ENCODE results near the gene DAB2IP.
"Not testable (repeated sequence)": the region's sequence is repeated elsewhere in the genome, so short reads cannot be mapped to it uniquely, and the experiment has no call there.

DAB2IP gene

GRCh38 chr9:121785673-121786542 lies 134.5 kb downstream of the DAB2IP start:
- H3K9me3 ChIP-seq (ENCODE audit: control insufficient read depth, low read length), result no peaks in the 10 kb centered on the region
- no peaks in the 10 kb centered on the region for H3K4me1 ChIP-seq (ENCODE audit: control insufficient read depth, insufficient read depth, low read length, poor library complexity, severe bottlenecking)
- DNase-seq, result no peak
- H3K27ac ChIP-seq (ENCODE audit: insufficient read depth, low read length, poor library complexity, severe bottlenecking), result no peak overlapping the region
- H3K36me3 ChIP-seq (ENCODE audit: control insufficient read depth, insufficient read depth, low read length), result no peaks in the 10 kb centered on the region
- H3K27me3 ChIP-seq (replicated peaks; ENCODE audit: control insufficient read depth, insufficient read depth, low read length, poor library complexity, severe bottlenecking), result no peaks in the 10 kb centered on the region
- H3K4me3 ChIP-seq (ENCODE audit: insufficient read depth, low read depth, low read length, poor library complexity, severe bottlenecking), result no peak overlapping the region

- no peak overlapping the region for H3K27ac ChIP-seq (ENCODE audit: insufficient read depth, low read length, poor library complexity, severe bottlenecking)
- no peaks in the 10 kb centered on the region for H3K9me3 ChIP-seq (ENCODE audit: control insufficient read depth, low read length)
- no peaks in the 10 kb centered on the region for H3K4me1 ChIP-seq (ENCODE audit: control insufficient read depth, insufficient read depth, low read length, poor library complexity, severe bottlenecking)
- H3K27me3 ChIP-seq (replicated peaks; ENCODE audit: control insufficient read depth, insufficient read depth, low read length, poor library complexity, severe bottlenecking), result no peaks in the 10 kb centered on the region
- DNase-seq, result no peak
- H3K36me3 ChIP-seq (ENCODE audit: control insufficient read depth, insufficient read depth, low read length), result no peaks in the 10 kb centered on the region
- H3K4me3 ChIP-seq (ENCODE audit: insufficient read depth, low read depth, low read length, poor library complexity, severe bottlenecking), result no peak overlapping the region
Measured at GRCh38 chr9:121786543-121786948, 135.1 kb downstream of the DAB2IP start.

- no peak for DNase-seq
- H3K9me3 ChIP-seq (ENCODE audit: control insufficient read depth, low read length), result no peaks in the 10 kb centered on the region
Measured at GRCh38 chr9:121786998-121787422, 135.6 kb downstream of the DAB2IP start.

GRCh38 chr9:121788686-121789366 lies 137.4 kb downstream of the DAB2IP start:
- H3K27me3 ChIP-seq (replicated peaks; ENCODE audit: control insufficient read depth, insufficient read depth, low read length, poor library complexity, severe bottlenecking), result no peaks in the 10 kb centered on the region
- DNase-seq, result no peak
- no peaks in the 10 kb centered on the region for H3K9me3 ChIP-seq (ENCODE audit: control insufficient read depth, low read length)
- no peaks in the 10 kb centered on the region for H3K4me1 ChIP-seq (ENCODE audit: control insufficient read depth, insufficient read depth, low read length, poor library complexity, severe bottlenecking)
- H3K4me3 ChIP-seq (ENCODE audit: insufficient read depth, low read depth, low read length, poor library complexity, severe bottlenecking), result no peak overlapping the region
- H3K27ac ChIP-seq (ENCODE audit: insufficient read depth, low read length, poor library complexity, severe bottlenecking), result no peak overlapping the region
- no peaks in the 10 kb centered on the region for H3K36me3 ChIP-seq (ENCODE audit: control insufficient read depth, insufficient read depth, low read length)

More at GRCh38 chr9:121786998-121787422, 135.6 kb downstream of the DAB2IP start:
- no peaks in the 10 kb centered on the region for H3K27me3 ChIP-seq (replicated peaks; ENCODE audit: control insufficient read depth, insufficient read depth, low read length, poor library complexity, severe bottlenecking)
- H3K27ac ChIP-seq (ENCODE audit: insufficient read depth, low read length, poor library complexity, severe bottlenecking), result no peak overlapping the region
- H3K36me3 ChIP-seq (ENCODE audit: control insufficient read depth, insufficient read depth, low read length), result no peaks in the 10 kb centered on the region
- H3K4me1 ChIP-seq (ENCODE audit: control insufficient read depth, insufficient read depth, low read length, poor library complexity, severe bottlenecking), result no peaks in the 10 kb centered on the region
- H3K4me3 ChIP-seq (ENCODE audit: insufficient read depth, low read depth, low read length, poor library complexity, severe bottlenecking), result no peak overlapping the region

GRCh38 chr9:121790841-121791240 lies 139.4 kb downstream of the DAB2IP start:
- Histone ChIP-seq H3K27me3 (replicated peaks; ENCODE audit: control insufficient read depth, insufficient read depth, low read length, poor library complexity, severe bottlenecking) (no peaks in the 10 kb centered on the region), H3K27ac (ENCODE audit: insufficient read depth, low read length, poor library complexity, severe bottlenecking) (no peak overlapping the region), H3K4me1 (ENCODE audit: control insufficient read depth, insufficient read depth, low read length, poor library complexity, severe bottlenecking) (no peaks in the 10 kb centered on the region), H3K9me3 (ENCODE audit: control insufficient read depth, low read length) (no peaks in the 10 kb centered on the region), H3K4me3 (ENCODE audit: insufficient read depth, low read depth, low read length, poor library complexity, severe bottlenecking) (no peak overlapping the region), H3K36me3 (ENCODE audit: control insufficient read depth, insufficient read depth, low read length) (no peaks in the 10 kb centered on the region)
- DNase-seq, result no peak

GRCh38 chr9:121792476-121792875 lies 141.0 kb downstream of the DAB2IP start:
- not testable (repeated sequence) for H3K9me3 ChIP-seq (ENCODE audit: control insufficient read depth, low read length); DNase-seq; H3K4me3 ChIP-seq (ENCODE audit: insufficient read depth, low read depth, low read length, poor library complexity, severe bottlenecking); H3K27me3 ChIP-seq (replicated peaks; ENCODE audit: control insufficient read depth, insufficient read depth, low read length, poor library complexity, severe bottlenecking); H3K27ac ChIP-seq (ENCODE audit: insufficient read depth, low read length, poor library complexity, severe bottlenecking); H3K36me3 ChIP-seq (ENCODE audit: control insufficient read depth, insufficient read depth, low read length); H3K4me1 ChIP-seq (ENCODE audit: control insufficient read depth, insufficient read depth, low read length, poor library complexity, severe bottlenecking)

- H3K27me3 ChIP-seq (replicated peaks; ENCODE audit: control insufficient read depth, insufficient read depth, low read length, poor library complexity, severe bottlenecking); H3K4me1 ChIP-seq (ENCODE audit: control insufficient read depth, insufficient read depth, low read length, poor library complexity, severe bottlenecking); H3K4me3 ChIP-seq (ENCODE audit: insufficient read depth, low read depth, low read length, poor library complexity, severe bottlenecking); H3K27ac ChIP-seq (ENCODE audit: insufficient read depth, low read length, poor library complexity, severe bottlenecking); DNase-seq; H3K36me3 ChIP-seq (ENCODE audit: control insufficient read depth, insufficient read depth, low read length); H3K9me3 ChIP-seq (ENCODE audit: control insufficient read depth, low read length): not testable (repeated sequence)
Measured at GRCh38 chr9:121794334-121794733, 142.9 kb downstream of the DAB2IP start.

- no peak overlapping the region for H3K27ac ChIP-seq (ENCODE audit: insufficient read depth, low read length, poor library complexity, severe bottlenecking)
- H3K4me1 ChIP-seq (ENCODE audit: control insufficient read depth, insufficient read depth, low read length, poor library complexity, severe bottlenecking), result no peaks in the 10 kb centered on the region
- no peaks in the 10 kb centered on the region for H3K9me3 ChIP-seq (ENCODE audit: control insufficient read depth, low read length)
- no peak for DNase-seq
- no peaks in the 10 kb centered on the region for H3K27me3 ChIP-seq (replicated peaks; ENCODE audit: control insufficient read depth, insufficient read depth, low read length, poor library complexity, severe bottlenecking)
- no peak overlapping the region for H3K4me3 ChIP-seq (ENCODE audit: insufficient read depth, low read depth, low read length, poor library complexity, severe bottlenecking)
- no peaks in the 10 kb centered on the region for H3K36me3 ChIP-seq (ENCODE audit: control insufficient read depth, insufficient read depth, low read length)
Measured at GRCh38 chr9:121797081-121797480, 145.6 kb downstream of the DAB2IP start.

- no peak overlapping the region for H3K27ac ChIP-seq (ENCODE audit: insufficient read depth, low read length, poor library complexity, severe bottlenecking)
- no peaks in the 10 kb centered on the region for H3K27me3 ChIP-seq (replicated peaks; ENCODE audit: control insufficient read depth, insufficient read depth, low read length, poor library complexity, severe bottlenecking)
- H3K36me3 ChIP-seq (ENCODE audit: control insufficient read depth, insufficient read depth, low read length), result no peaks in the 10 kb centered on the region
- no peaks in the 10 kb centered on the region for H3K9me3 ChIP-seq (ENCODE audit: control insufficient read depth, low read length)
- no peak overlapping the region for H3K4me3 ChIP-seq (ENCODE audit: insufficient read depth, low read depth, low read length, poor library complexity, severe bottlenecking)
- no peak for DNase-seq
- no peaks in the 10 kb centered on the region for H3K4me1 ChIP-seq (ENCODE audit: control insufficient read depth, insufficient read depth, low read length, poor library complexity, severe bottlenecking)
Measured at GRCh38 chr9:121798941-121799340, 147.5 kb downstream of the DAB2IP start.

GRCh38 chr9:121800376-121800775 lies 148.9 kb downstream of the DAB2IP start:
- no peaks in the 10 kb centered on the region for H3K9me3 ChIP-seq (ENCODE audit: control insufficient read depth, low read length)
- no peaks in the 10 kb centered on the region for H3K27me3 ChIP-seq (replicated peaks; ENCODE audit: control insufficient read depth, insufficient read depth, low read length, poor library complexity, severe bottlenecking)
- no peak overlapping the region for H3K4me3 ChIP-seq (ENCODE audit: insufficient read depth, low read depth, low read length, poor library complexity, severe bottlenecking)
- H3K4me1 ChIP-seq (ENCODE audit: control insufficient read depth, insufficient read depth, low read length, poor library complexity, severe bottlenecking), result no peaks in the 10 kb centered on the region
- no peaks in the 10 kb centered on the region for H3K36me3 ChIP-seq (ENCODE audit: control insufficient read depth, insufficient read depth, low read length)
- DNase-seq, result no peak
- H3K27ac ChIP-seq (ENCODE audit: insufficient read depth, low read length, poor library complexity, severe bottlenecking), result no peak overlapping the region

Data from effector memory CD4-positive, alpha-beta T cell (primary cell).